HG02938 (cell line): ENCODE results near the gene TLN1.

Source experiments
- ATAC-seq: cut with Tn5 transposase; IDR thresholded peaks from one replicate; pipeline ENCODE4 v1.9.1; 2021; ENCODE audit warnings: mild to moderate bottlenecking, moderate library complexity; ENCODE audit not compliant: unreplicated experiment

The TLN1 gene

DNA sequence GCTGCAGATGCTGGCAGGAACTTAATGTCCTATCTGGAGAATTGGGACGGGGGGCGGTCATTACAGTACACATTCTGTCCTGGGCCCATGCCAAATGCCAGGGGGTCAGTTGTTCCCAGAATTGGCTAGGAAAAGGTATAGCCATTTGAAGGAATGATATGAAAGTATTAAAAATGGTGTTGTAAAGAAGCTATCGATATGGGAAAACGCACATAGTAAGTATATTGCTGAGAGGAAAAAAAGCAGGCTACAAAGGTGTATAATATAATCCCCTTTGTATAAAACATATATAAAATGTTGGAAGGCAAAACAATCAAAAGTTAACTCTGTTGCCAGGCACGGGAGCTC, 66.5 kb downstream of the TLN1 start:
- no peak for ATAC-seq

DNA sequence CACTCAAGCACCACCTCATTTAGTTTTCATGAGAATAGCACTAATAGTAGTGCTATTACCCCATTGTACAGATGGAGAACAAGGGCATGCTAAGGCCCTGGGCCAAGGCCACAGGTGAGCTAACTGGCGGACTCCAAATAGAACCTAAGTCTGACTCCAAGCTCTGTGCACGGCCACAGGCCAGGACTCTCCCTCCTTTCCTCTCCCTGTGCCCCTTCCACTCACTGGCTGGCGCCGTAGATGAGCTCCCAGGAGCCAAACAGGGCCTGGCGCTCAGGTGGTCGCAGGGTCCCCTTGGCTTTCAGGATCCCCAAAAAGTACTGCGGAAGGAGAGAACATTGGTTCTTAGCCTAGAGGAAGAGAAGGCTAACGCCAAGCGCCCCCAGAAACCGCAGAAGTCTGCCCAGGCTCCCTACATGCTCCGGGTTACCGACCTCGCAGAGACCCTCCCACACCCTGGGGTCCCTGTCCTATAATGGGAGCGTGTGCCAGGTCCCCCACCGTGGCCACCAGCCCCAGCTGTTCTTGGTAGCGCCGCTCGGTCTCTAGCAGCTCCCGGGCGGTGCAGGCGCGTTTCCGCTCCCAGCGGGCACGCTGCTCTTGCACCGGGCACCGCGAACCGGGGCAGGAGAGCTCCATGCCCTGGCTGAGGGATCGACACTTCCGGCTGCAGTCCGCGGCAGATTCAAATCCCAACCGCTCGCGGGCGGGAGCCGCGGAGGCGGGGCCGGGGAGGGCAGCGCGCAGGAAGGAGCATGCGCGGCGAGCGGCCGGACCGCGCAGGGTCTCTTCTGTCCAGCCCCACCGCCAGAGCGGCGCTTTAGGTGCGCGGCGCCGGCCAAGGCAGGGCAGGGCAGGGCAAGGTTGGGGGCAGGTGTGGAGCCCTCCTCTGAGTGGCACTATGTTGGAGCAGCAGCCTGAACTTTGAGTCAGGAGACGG, 67.2 kb downstream of the TLN1 start, which contains the start of gene ARHGEF39:
Gene ARHGEF39 (minus strand): TSS at position 665 of the 940 bp plus-strand sequence. CDS start 26 bp downstream, at position 639.
- peak; percentile 65 for ATAC-seq

GRCh38 chr9:35662437-35662836, 69.6 kb downstream of the TLN1 start:
- ATAC-seq: no peak

GRCh38 chr9:35661756-35662350, 70.1 kb downstream of the TLN1 start:
- ATAC-seq: no peak

- ATAC-seq: no peak
Observed at GRCh38 chr9:35660966-35661415, 71.0 kb downstream of the TLN1 start.

GRCh38 chr9:35659340-35659739, 72.7 kb downstream of the TLN1 start:
- ATAC-seq: no peak

DNA sequence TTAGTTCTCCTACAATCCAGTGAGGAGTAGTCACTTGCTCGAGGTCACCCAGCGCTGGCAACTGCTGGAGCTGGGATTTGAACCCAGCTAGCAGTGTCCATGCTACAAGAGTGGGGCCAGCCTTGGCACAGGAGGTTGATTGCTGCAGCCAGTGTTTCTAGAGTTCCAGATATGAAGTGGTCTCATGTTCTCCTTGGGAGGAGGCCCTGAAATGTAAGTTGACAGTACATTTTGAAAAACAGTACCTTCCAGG, 73.1 kb downstream of the TLN1 start:
- no peak for ATAC-seq

DNA sequence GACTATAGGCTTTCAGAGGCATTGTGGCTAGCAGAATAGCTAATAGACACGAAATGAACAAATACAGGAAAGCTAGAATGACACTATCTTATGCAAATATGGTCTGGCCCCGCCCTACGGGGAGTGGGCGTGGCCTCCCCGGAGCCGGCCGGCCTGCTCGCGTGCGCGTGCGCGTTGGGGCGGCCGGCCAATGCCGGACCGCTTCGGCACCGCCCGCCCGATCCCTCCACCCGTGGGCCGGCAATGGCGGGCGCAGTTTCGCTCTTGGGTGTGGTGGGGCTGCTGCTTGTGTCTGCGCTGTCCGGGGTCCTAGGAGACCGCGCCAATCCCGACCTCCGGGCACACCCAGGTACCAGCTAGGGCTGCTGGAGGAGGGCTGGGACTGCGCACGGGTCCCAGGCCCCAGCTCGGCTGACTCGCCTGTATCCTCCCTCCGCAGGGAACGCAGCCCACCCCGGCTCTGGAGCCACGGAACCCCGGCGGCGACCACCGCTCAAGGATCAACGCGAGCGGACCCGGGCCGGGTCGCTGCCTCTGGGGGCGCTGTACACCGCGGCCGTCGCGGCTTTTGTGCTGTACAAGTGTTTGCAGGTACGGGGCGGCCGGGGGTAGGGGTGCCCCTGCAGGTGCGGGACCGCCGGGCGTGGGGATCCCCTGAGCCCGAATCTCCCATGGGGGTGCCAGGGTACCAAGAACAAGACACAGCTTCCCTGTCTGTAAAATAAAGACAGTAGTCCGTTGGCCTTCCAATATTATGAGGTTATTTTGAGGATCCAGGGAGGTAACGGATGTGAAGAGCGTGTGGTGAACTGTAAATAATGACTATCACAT, 73.6 kb downstream of the TLN1 start, which contains the start of gene CCDC107:
Gene CCDC107 (plus strand): TSS at position 156 of the 831 bp plus-strand sequence. CDS start 88 bp downstream, at position 244.
- ATAC-seq: peak; percentile 58

GRCh38 chr9:35657546-35658136, 74.4 kb downstream of the TLN1 start, which contains the start of gene RMRP:
TSS of gene RMRP (minus strand) at chr9:35658019.
- peak; percentile 82 for ATAC-seq

DNA sequence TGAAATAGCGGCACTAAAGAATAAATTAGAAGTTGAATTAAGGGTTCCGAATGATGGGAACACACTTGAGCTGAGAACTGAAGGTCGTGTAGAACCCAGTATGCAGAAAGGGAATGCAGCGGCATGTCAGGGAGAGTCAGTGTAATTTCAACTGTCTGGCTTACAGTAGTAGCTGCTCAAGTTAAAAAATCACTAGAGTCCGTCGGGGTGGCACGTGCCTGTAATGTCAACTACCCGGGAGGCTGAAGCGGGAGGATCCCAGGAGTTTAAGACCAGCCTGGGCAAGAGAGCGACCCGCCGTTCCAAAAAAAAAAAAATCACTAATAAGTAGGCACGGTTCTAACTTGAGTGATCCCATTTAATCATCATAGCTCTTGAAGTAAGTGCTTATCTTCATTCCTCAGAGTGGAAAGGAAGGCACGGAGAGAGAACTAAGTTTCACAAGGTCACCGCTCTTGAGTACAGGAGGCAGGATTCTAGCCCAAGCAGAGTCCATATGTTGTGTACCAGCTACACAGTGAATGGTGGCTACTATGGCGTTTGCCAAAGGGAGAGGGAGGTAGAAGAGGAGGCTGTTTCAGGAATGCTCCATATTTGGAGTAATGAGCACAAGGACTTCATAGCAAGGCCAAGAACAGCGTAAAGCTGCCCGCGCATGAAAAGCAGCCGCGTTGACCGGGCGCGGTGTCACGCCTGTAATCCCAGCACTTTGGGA, 75.0 kb downstream of the TLN1 start:
- ATAC-seq: no peak

GRCh38 chr9:35656348-35656747, 75.6 kb downstream of the TLN1 start:
- ATAC-seq: no peak

DNA sequence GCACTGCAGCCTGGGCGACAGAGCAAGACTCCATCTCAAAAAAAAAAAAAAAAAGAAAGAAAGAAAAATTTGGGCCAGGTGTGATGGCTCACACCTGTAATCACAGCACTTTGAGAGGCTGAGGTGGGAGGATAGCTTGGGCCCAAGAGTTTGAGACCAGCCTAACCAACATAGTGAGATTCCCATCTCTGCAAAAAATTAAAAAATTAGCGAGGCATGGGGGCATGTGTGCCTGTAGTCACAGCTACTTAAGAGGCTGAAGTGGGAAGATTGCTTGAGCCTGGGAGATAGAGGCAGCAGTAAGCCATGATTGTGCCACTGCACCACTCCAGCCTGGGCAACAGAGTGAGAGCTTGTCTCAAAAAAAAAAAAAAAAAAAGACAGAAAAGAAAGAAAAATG, 78.4 kb downstream of the TLN1 start:
- ATAC-seq: no peak

DNA sequence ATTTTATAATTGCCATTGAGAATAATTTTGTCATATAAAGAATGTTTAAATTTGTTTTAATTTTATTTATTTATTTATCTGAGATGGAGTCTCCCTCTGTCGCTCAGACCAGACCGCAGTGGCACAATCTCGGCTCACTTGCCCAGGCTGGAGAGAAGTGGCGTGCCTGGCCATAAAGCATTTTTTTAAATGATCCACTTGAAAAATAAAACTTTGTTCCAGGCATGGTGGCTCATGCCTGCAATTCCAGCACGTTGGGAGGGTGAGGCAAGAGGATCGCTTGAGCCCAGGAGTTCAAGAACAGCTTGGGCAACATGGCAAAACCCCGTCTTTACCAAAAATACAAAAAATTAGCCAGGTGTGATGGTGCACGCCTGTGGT, 79.2 kb downstream of the TLN1 start:
- ATAC-seq: no peak

DNA sequence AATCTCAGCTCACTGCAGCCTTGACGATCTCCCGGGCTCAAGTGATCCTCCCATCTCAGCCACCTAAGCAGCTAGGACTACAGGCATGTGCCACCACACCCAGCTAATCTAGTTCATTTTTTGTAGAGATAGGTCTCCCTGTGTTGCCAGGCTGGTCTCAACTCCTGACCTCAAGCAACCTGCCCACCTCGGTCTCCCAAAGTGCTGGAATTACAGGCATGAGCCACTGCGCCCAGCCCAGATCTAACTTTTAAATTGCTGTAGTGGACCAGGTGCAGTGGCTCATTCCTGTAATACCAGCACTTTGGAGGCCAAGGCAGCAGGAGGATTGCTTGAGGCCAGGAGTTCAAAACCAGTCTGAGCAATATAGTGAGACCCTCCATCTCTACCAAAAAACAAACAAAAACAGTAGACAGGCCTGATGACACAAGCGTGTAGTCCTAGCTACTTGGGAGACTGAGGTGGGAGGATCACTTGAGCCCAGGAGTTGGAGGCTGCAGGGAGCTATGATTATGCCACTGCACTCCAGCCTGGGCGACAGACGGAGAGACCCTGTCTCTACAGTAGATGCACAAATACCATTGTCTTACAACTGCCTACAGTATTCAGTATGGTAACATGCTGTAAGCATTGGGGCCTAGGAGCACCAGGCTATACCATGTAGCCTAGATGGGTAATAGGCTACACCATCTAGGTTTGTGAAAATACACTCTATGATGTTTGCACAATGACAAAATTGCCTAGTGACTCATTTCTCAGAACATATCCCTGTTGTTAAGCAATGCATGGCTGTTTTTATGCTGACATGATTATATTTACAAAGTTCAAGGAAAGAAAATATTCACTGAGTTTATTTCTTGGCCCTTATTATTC, 79.8 kb downstream of the TLN1 start:
- no peak for ATAC-seq

DNA sequence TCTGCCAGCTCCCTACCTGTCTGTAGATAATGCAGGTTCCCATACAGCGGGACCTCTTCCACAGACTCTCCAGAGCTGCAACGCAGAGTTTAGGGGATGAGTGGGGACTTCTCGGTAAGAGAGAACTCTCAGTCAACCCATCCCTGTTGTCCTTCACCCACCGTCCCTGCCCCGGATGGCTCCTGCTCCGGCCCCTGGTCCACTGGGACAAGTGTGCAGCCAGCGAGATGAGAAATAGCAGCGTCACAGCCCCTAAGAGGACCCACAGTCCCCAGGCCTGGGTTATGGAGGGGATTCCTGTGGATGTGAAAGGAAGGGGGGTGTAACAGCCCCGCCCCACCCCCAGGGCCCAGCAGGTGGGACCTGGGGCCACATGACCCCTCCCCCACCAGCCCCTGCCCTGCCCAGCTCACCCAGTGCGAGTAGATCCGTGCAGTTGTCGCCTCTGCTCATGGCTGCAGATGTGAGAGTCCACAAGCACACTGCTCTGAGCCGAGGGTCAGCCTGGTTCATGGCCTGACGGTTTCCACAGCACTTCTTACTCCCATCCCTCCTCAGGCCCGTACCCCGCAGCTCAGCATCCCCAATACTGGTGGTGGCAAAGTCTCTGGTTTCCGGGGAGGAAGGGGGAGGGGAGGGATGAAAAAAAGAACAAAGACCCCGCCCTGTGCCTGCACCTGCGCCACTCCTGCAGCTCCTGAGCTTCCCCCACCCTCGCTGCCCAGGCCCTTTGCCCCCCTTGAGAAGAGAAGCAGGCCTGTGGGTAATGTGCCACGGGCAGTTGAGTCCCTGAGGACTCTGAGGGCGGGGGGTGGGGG, 81.4 kb downstream of the TLN1 start, which contains the start of gene SIT1:
Gene SIT1 (minus strand): TSS at position 591 of the 818 bp plus-strand sequence. CDS start 78 bp downstream, at position 513.
- ATAC-seq: no peak

GRCh38 chr9:35649431-35650340, 82.3 kb downstream of the TLN1 start:
- no peak for ATAC-seq
